ENCODE measurements around the gene MYO5B. TPM values are rescaled to one million over a fixed set of nuclear protein-coding genes. Genes with fewer than 3 reads are reported as not detected.

The MYO5B gene
- total RNA-seq, 5 donors from 2014 or later (not counting 1 experiment from before 2014, with no cell fraction given) = 0.09 to 0.72 (median 0.50) TPM; not detected in 2

DNA sequence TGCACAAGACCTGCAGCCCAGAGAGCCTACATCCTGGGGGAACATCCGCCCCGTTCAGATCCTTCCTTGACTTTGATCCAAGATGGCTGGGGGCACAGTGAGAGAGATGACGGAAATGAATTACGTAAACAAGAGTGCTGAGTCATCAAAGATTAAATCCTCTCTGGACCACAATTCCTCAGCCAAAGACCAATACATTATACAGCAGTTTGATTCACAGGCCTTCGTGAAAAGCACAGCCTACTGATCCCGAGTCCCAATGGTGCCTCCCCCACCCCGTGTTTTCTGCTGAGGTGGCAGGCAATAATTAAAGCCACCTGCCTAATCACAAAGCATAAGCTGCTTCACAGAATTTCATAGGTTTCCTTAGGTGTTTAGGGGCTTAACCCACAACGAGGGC lies 43.0 kb downstream of the MYO5B start:
- no peak for DNase-seq
- 74% methylated on average over 4 of the region's 8 CpGs for WGBS (ENCODE audit: insufficient coverage)
- Histone ChIP-seq H3K9me3 (no peaks in the 10 kb centered on the region), H3K36me3 (ENCODE audit: control insufficient read depth in 2 of 2, extremely low read depth in 1 of 2, insufficient read depth in 1 of 2, low read length in 1 of 2) (no peaks in the 10 kb centered on the region), H3K4me1 (ENCODE audit: control insufficient read depth in 1 of 2, extremely low read depth in 1 of 2, insufficient read depth in 2 of 2, low read length in 2 of 2) (no peaks in the 10 kb centered on the region), H3K27ac (ENCODE audit: low read length) (no peak overlapping the region), H3K4me3 (ENCODE audit: control insufficient read depth in 1 of 2, extremely low read depth in 1 of 2, low read length in 1 of 2) (no peak overlapping the region), H3K27me3 (replicated peaks in 1 of 2; ENCODE audit: control insufficient read depth in 2 of 2, extremely low read depth in 1 of 2, insufficient read depth in 2 of 2, low read length in 1 of 2) (no peaks in the 10 kb centered on the region)
- Mint-ChIP-seq H3K9me3 (peaks cover 0 to 6% (median 0%) of the 10 kb centered on the region in 3 donors), H3K27ac (no peak overlapping the region), H3K4me3 (no peak overlapping the region), H3K4me1 (no peaks in the 10 kb centered on the region), H3K36me3 (no peaks in the 10 kb centered on the region), H3K27me3 (peaks cover 8 to 13% of the 10 kb centered on the region in 2 donors)
- no peak for ATAC-seq (replicated peaks in 1 of 4)
- ChIA-PET POLR2A (no interaction called here), CTCF (no interaction called here)

DNA sequence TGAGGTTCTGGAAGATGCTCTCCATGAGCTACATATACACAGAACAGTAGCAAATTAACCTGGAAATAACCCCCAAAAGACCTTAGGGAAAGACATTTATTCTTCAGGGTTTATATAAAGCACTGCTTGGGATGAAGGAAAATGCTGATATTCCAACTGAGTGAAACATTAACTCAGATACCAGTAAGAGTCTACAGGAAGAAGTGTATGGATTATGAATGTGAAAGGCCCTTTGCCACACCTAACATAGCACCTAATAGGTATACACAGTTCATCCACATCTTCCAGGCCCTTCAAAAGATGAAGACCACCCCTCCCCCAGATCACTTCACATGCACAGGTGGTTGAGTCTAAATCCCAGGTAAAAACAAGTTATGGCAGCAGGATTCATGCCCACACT lies 50.4 kb downstream of the MYO5B start:
- Mint-ChIP-seq H3K4me3 (no peak overlapping the region), H3K36me3 (no peaks in the 10 kb centered on the region), H3K27ac (no peak overlapping the region), H3K4me1 (no peaks in the 10 kb centered on the region), H3K9me3 (peaks cover 0 to 6% (median 0%) of the 10 kb centered on the region in 3 donors), H3K27me3 (peaks cover 25 to 30% of the 10 kb centered on the region in 2 donors)
- ChIA-PET POLR2A (no interaction called here), CTCF (no interaction called here)
- Histone ChIP-seq H3K27ac (ENCODE audit: low read length) (no peak overlapping the region), H3K27me3 (replicated peaks in 1 of 2; ENCODE audit: control insufficient read depth in 2 of 2, extremely low read depth in 1 of 2, insufficient read depth in 2 of 2, low read length in 1 of 2) (peaks cover 0 to 4% of the 10 kb centered on the region in 2 experiments), H3K9me3 (no peaks in the 10 kb centered on the region), H3K4me3 (ENCODE audit: control insufficient read depth in 1 of 2, extremely low read depth in 1 of 2, low read length in 1 of 2) (no peak overlapping the region), H3K36me3 (ENCODE audit: control insufficient read depth in 2 of 2, extremely low read depth in 1 of 2, insufficient read depth in 1 of 2, low read length in 1 of 2) (no peaks in the 10 kb centered on the region), H3K4me1 (ENCODE audit: control insufficient read depth in 1 of 2, extremely low read depth in 1 of 2, insufficient read depth in 2 of 2, low read length in 2 of 2) (no peaks in the 10 kb centered on the region)
- no peak for ATAC-seq (replicated peaks in 1 of 4)
- no peak for DNase-seq

DNA sequence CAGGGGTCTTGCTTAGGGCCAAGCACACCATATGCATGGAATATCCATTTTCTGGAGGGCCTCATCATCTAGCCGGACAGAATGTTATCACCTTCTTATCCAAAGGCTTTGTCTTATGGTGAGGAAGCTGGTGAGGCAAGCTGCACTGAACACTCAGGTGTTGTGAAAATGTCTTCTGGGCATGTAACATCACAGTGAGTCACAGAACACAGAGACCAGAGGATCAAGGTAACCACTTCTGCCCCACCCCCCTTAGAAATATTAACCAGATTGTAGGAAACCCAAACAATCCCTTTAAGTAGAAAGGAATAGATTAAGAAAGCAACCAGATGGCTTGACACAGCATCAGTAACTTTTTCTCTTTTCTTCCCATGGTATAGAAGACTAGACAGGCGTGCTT lies 51.1 kb downstream of the MYO5B start:
- Mint-ChIP-seq H3K27ac (no peak overlapping the region), H3K4me3 (no peak overlapping the region), H3K4me1 (no peaks in the 10 kb centered on the region), H3K9me3 (peaks cover 0 to 6% (median 0%) of the 10 kb centered on the region in 3 donors), H3K27me3 (peaks cover 27 to 30% of the 10 kb centered on the region in 2 donors), H3K36me3 (no peaks in the 10 kb centered on the region)
- peaks cover 0 to 6% of the 10 kb centered on the region in 2 experiments for H3K27me3 ChIP-seq (replicated peaks in 1 of 2; ENCODE audit: control insufficient read depth in 2 of 2, extremely low read depth in 1 of 2, insufficient read depth in 2 of 2, low read length in 1 of 2)
- no peak overlapping the region for H3K4me3 ChIP-seq (ENCODE audit: control insufficient read depth in 1 of 2, extremely low read depth in 1 of 2, low read length in 1 of 2)
- ChIA-PET POLR2A (no interaction called here), CTCF (no interaction called here)
- H3K9me3 ChIP-seq = no peaks in the 10 kb centered on the region
- DNase-seq (no peak), ATAC-seq (replicated peaks in 1 of 4) (no peak)
- no peaks in the 10 kb centered on the region for H3K4me1 ChIP-seq (ENCODE audit: control insufficient read depth in 1 of 2, extremely low read depth in 1 of 2, insufficient read depth in 2 of 2, low read length in 2 of 2)
- H3K27ac ChIP-seq (ENCODE audit: low read length) = no peak overlapping the region
- 100% methylated on average over 1 of the region's 2 CpGs for WGBS (ENCODE audit: insufficient coverage)
- H3K36me3 ChIP-seq (ENCODE audit: control insufficient read depth in 2 of 2, extremely low read depth in 1 of 2, insufficient read depth in 1 of 2, low read length in 1 of 2) = no peaks in the 10 kb centered on the region

DNA sequence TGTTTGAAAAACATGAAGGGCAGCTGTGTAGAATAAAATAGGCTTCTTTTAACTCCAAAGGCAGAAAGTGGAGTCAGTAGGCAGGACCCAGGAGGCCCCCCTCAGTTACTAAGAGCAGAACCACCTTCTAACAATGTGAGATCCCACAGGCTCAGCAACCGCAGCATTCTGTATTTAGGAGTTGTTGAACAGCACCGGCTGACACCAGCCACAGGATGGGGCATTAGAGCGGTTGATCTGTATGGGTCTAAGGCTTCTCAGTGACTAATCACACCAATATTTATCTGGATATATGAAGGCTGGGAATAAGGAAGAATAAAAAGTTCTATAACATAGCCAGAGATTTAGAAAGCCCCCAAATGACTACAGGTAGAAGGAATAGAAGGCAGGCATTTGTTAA lies 51.7 kb downstream of the MYO5B start:
- ChIA-PET CTCF (no interaction called here), POLR2A (no interaction called here)
- H3K9me3 ChIP-seq = no peaks in the 10 kb centered on the region
- no peak overlapping the region for H3K4me3 ChIP-seq (ENCODE audit: control insufficient read depth in 1 of 2, extremely low read depth in 1 of 2, low read length in 1 of 2)
- H3K4me1 Mint-ChIP-seq = no peaks in the 10 kb centered on the region
- no CpG with 5 or more reads among the region's 3 CpGs for WGBS (ENCODE audit: insufficient coverage)
- DNase-seq (no peak), ATAC-seq (replicated peaks in 1 of 4) (no peak)
- H3K4me3 Mint-ChIP-seq = no peak overlapping the region
- H3K36me3 Mint-ChIP-seq = no peaks in the 10 kb centered on the region
- peaks cover 0 to 6% (median 0%) of the 10 kb centered on the region in 3 donors for H3K9me3 Mint-ChIP-seq
- peaks cover 0 to 9% of the 10 kb centered on the region in 2 experiments for H3K27me3 ChIP-seq (replicated peaks in 1 of 2; ENCODE audit: control insufficient read depth in 2 of 2, extremely low read depth in 1 of 2, insufficient read depth in 2 of 2, low read length in 1 of 2)
- no peak overlapping the region for H3K27ac ChIP-seq (ENCODE audit: low read length)
- no peaks in the 10 kb centered on the region for H3K4me1 ChIP-seq (ENCODE audit: control insufficient read depth in 1 of 2, extremely low read depth in 1 of 2, insufficient read depth in 2 of 2, low read length in 2 of 2)
- peaks cover 28 to 30% of the 10 kb centered on the region in 2 donors for H3K27me3 Mint-ChIP-seq
- no peak overlapping the region for H3K27ac Mint-ChIP-seq
- H3K36me3 ChIP-seq (ENCODE audit: control insufficient read depth in 2 of 2, extremely low read depth in 1 of 2, insufficient read depth in 1 of 2, low read length in 1 of 2) = no peaks in the 10 kb centered on the region

DNA sequence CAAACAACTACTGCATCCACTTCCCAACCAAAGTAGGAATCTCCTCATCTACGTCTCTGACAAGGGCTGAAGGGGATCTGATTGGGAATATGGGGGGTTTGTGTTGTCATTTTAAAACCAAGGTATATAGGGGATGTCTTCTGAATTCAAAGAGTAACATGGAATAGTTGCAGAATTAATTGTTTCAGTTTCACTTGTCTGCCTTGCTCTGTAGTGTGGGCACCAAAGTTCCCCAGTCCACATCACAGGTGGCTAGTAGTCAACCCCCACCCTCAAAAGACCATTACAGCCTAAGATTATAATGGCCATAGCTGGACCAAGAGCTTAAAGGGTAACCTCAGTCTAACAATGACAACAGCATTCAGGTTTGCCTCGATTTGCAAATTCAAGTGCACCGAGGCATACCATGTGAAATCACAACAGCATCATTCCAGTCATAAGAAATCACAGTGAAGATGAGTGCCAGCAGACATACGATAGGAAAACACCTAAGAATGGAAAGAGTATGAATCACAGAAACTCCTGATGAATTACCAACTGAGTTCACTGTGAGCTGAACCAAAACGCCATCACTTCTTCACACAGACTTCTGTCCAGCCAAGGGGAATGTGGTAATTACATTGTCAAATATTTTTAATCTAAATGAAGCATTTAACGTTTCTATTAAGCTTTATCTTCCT lies 52.4 kb downstream of the MYO5B start:
- ChIA-PET CTCF (no interaction called here), POLR2A (no interaction called here)
- Histone ChIP-seq H3K27me3 (replicated peaks in 1 of 2; ENCODE audit: control insufficient read depth in 2 of 2, extremely low read depth in 1 of 2, insufficient read depth in 2 of 2, low read length in 1 of 2) (peaks cover 0 to 9% of the 10 kb centered on the region in 2 experiments), H3K27ac (ENCODE audit: low read length) (no peak overlapping the region), H3K4me3 (ENCODE audit: control insufficient read depth in 1 of 2, extremely low read depth in 1 of 2, low read length in 1 of 2) (no peak overlapping the region), H3K36me3 (ENCODE audit: control insufficient read depth in 2 of 2, extremely low read depth in 1 of 2, insufficient read depth in 1 of 2, low read length in 1 of 2) (no peaks in the 10 kb centered on the region), H3K9me3 (no peaks in the 10 kb centered on the region), H3K4me1 (ENCODE audit: control insufficient read depth in 1 of 2, extremely low read depth in 1 of 2, insufficient read depth in 2 of 2, low read length in 2 of 2) (no peaks in the 10 kb centered on the region)
- 63% methylated on average over 1 of the region's 6 CpGs for WGBS (ENCODE audit: insufficient coverage)
- no peak overlapping the region for H3K27ac Mint-ChIP-seq
- H3K9me3 Mint-ChIP-seq = peaks cover 0 to 6% (median 0%) of the 10 kb centered on the region in 3 donors
- H3K27me3 Mint-ChIP-seq = peaks cover 29 to 31% of the 10 kb centered on the region in 2 donors
- no peaks in the 10 kb centered on the region for H3K36me3 Mint-ChIP-seq
- no peak overlapping the region for H3K4me3 Mint-ChIP-seq
- DNase-seq = no peak
- H3K4me1 Mint-ChIP-seq = no peaks in the 10 kb centered on the region
- no peak for ATAC-seq (replicated peaks in 1 of 4)

DNA sequence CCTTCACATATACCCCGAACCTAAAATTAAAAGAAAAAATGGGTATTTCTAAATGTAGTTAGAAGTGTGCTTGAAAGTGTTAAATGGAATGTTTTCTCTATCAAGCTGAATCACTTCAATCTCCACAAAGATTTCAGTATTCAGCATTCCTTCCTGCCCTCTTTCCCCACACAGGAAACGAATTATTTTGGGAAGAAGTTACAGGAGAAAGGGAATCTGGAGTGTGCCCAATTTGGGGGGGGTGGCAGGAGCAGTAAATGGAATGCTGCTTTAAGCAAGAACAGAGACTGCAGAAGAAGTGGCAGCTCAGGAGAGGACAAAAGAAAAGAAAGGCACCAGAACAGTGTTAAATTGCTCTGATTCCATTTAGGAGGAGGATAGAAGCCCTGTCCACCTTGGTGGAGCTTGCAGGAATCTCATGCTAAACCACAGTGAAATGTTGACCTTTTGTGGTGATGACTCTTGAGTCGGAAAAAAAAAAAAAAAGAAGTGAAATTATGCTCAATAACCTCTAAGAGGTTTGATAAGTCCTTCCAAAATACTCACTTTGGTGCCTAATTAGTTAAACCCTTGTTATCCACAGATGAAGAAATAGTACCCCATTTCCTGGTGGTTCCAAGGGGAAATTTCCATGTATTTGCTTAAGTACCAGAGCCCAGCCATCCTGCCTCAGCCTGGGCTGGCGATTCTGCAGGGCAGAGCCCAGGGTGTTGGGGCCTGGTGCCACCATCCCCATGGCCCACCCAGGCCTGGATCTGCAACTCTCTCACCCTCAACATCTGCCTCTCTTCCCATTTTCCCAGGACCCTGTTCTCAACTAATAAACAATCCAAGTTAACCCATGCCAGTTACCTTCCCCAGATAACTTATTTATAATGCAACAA lies 56.5 kb downstream of the MYO5B start:
- DNase-seq (no peak), ATAC-seq (replicated peaks in 1 of 4) (no peak)
- no peaks in the 10 kb centered on the region for H3K4me1 Mint-ChIP-seq
- WGBS (ENCODE audit: insufficient coverage) = 100% methylated on average over 1 of the region's 4 CpGs
- H3K9me3 Mint-ChIP-seq = peaks cover 0 to 5% (median 0%) of the 10 kb centered on the region in 3 donors
- peaks cover 30 to 37% of the 10 kb centered on the region in 2 donors for H3K27me3 Mint-ChIP-seq
- Histone ChIP-seq H3K36me3 (ENCODE audit: control insufficient read depth in 2 of 2, extremely low read depth in 1 of 2, insufficient read depth in 1 of 2, low read length in 1 of 2) (no peaks in the 10 kb centered on the region), H3K4me3 (ENCODE audit: control insufficient read depth in 1 of 2, extremely low read depth in 1 of 2, low read length in 1 of 2) (no peak overlapping the region), H3K4me1 (ENCODE audit: control insufficient read depth in 1 of 2, extremely low read depth in 1 of 2, insufficient read depth in 2 of 2, low read length in 2 of 2) (no peaks in the 10 kb centered on the region), H3K9me3 (no peaks in the 10 kb centered on the region), H3K27me3 (replicated peaks in 1 of 2; ENCODE audit: control insufficient read depth in 2 of 2, extremely low read depth in 1 of 2, insufficient read depth in 2 of 2, low read length in 1 of 2) (peaks cover 0 to 9% of the 10 kb centered on the region in 2 experiments), H3K27ac (ENCODE audit: low read length) (no peak overlapping the region)
- POLR2A ChIA-PET = no interaction called here
- no peak overlapping the region for H3K4me3 Mint-ChIP-seq
- CTCF ChIA-PET = no interaction called here
- no peaks in the 10 kb centered on the region for H3K36me3 Mint-ChIP-seq
- H3K27ac Mint-ChIP-seq = no peak overlapping the region
